HG03354 (cell line): ENCODE measurements around the gene CERS4.
"Not testable (repeated sequence)": the region's sequence is repeated elsewhere in the genome, so short reads cannot be mapped to it uniquely, and the experiment has no call there.

Source experiments
- ATAC-seq: cut with Tn5 transposase; IDR thresholded peaks from one replicate; pipeline ENCODE4 v1.9.1; 2021; ENCODE audit warnings: mild to moderate bottlenecking; ENCODE audit not compliant: unreplicated experiment, poor library complexity, severe bottlenecking

The CERS4 gene

GRCh38 chr19:8259142-8259921, 50.2 kb downstream of the CERS4 start:
- ATAC-seq = no peak

GRCh38 chr19:8259922-8260247, 50.7 kb downstream of the CERS4 start:
- no peak for ATAC-seq

GRCh38 chr19:8261347-8261746, 52.2 kb downstream of the CERS4 start:
- ATAC-seq = no peak

- no peak for ATAC-seq
Measured at GRCh38 chr19:8261881-8262280, 52.7 kb downstream of the CERS4 start.

GRCh38 chr19:8262431-8262830, 53.3 kb downstream of the CERS4 start:
- ATAC-seq = no peak

- ATAC-seq = not testable (repeated sequence)
Measured at GRCh38 chr19:8264248-8264647, 55.1 kb downstream of the CERS4 start.

- no peak for ATAC-seq
Measured at GRCh38 chr19:8265872-8266271, 56.7 kb downstream of the CERS4 start.

GRCh38 chr19:8269724-8270123, 60.6 kb downstream of the CERS4 start:
- no peak for ATAC-seq

GRCh38 chr19:8276508-8276907, 67.3 kb downstream of the CERS4 start:
- ATAC-seq = not testable (repeated sequence)

GRCh38 chr19:8291337-8291736, 82.2 kb downstream of the CERS4 start:
- ATAC-seq = not testable (repeated sequence)

- no peak for ATAC-seq
Measured at GRCh38 chr19:8302357-8302691, 93.2 kb downstream of the CERS4 start.

- no peak for ATAC-seq
Measured at GRCh38 chr19:8302734-8303133, 93.6 kb downstream of the CERS4 start.

GRCh38 chr19:8304841-8305621, 95.9 kb downstream of the CERS4 start:
- no peak for ATAC-seq

GRCh38 chr19:8305798-8306197, 96.6 kb downstream of the CERS4 start:
- ATAC-seq = no peak

GRCh38 chr19:8306235-8307054, 97.3 kb downstream of the CERS4 start:
- ATAC-seq = no peak

- peak; percentile 7 for ATAC-seq
Measured at GRCh38 chr19:8307400-8307964, 98.3 kb downstream of the CERS4 start.

GRCh38 chr19:8307965-8308866, 99.0 kb downstream of the CERS4 start, which contains the start of gene CD320:
TSS of gene CD320 (minus strand) at chr19:8308358. CDS start at chr19:8308290, 68 bp downstream.
- peak; percentile 77 for ATAC-seq

- no peak for ATAC-seq
Measured at GRCh38 chr19:8308891-8309291, 99.7 kb downstream of the CERS4 start.
